K562 (cell line): ENCODE data around the gene MYO3A.

Experiments used
- CBFB ChIP-seq: sonication (generic); formaldehyde crosslinking; IDR thresholded peaks from 2 replicates; pipeline ENCODE4 v1.4.0; 2020; ENCODE audit warnings: mild to moderate bottlenecking, missing genetic modification reagents
- CBX1 ChIP-seq: sonication (generic); IDR thresholded peaks from 2 replicates; pipeline ENCODE4 v1.6.1; 2016; ENCODE audit warnings: antibody characterized with exemption, low read depth, mild to moderate bottlenecking
- CSDE1 ChIP-seq, 2 experiments: fragments of 450-650 bp; IDR thresholded peaks; 2 replicates each; pipeline ENCODE4 v1.6.1; 2016; ENCODE audit warnings: mild to moderate bottlenecking in 1 of 2
- E2F3 ChIP-seq: fragments of 250-450 bp; sonication (Bioruptor Pico); IDR thresholded peaks from 2 replicates; pipeline ENCODE4 v1.4.0; 2020; ENCODE audit warnings: mild to moderate bottlenecking
- HNRNPH1 ChIP-seq: fragments of 200-400 bp; formaldehyde crosslinking; optimal IDR thresholded peaks from 2 replicates; pipeline ENCODE3; 2017; ENCODE audit warnings: low read depth, mild to moderate bottlenecking, low read length, moderate library complexity
- KAT8 ChIP-seq: fragments of 450-650 bp; IDR thresholded peaks from 2 replicates; pipeline ENCODE4 v1.6.1; 2016; ENCODE audit warnings: low read depth, mild to moderate bottlenecking
- RFX5 ChIP-seq: IDR thresholded peaks from 2 replicates; pipeline ENCODE4 v1.6.1; 2011; ENCODE audit warnings: low read depth, mild to moderate bottlenecking, improper control_type of control experiment, low read length
- SIX5 ChIP-seq, 2 experiments: IDR thresholded peaks; 2 replicates each; pipeline ENCODE4 v1.6.1; 2011; ENCODE audit warnings: low read length in 2 of 2, borderline replicate concordance in 1 of 2, low read depth in 1 of 2, mild to moderate bottlenecking in 1 of 2, moderate library complexity in 1 of 2; ENCODE audit not compliant: insufficient read depth in 1 of 2
- STAG1 ChIP-seq: sonication (generic); formaldehyde crosslinking; IDR thresholded peaks from 2 replicates; pipeline ENCODE4 v1.5.0; 2020; ENCODE audit warnings: missing genetic modification reagents, borderline replicate concordance

GRCh38 chr10:26156019-26156418, 222.0 kb downstream of the MYO3A start:
- TF ChIP-seq HNRNPH1 (no peak), CSDE1 (IDR thresholded peaks at IDR 0.05) (no peak), CBX1 (no peak), KAT8 (no peak), CBFB (CRISPR knock-in tag) (no peak), RFX5 (no peak), SIX5 (IDR thresholded peaks at IDR 0.05; ENCODE audit: borderline replicate concordance in 1 of 2, insufficient read depth in 1 of 2, low read depth in 1 of 2, low read length in 2 of 2) (no peak), E2F3 (CRISPR knock-in tag) (no peak), STAG1 (no peak)
